ENCODE measurements around the gene JARID2. TPM values are rescaled to one million over a fixed set of nuclear protein-coding genes. Genes with fewer than 3 reads are reported as not detected.

JARID2 gene
- polyA plus RNA-seq, 1 donor from 2014 or later, result 25.5 TPM

GRCh38 chr6:15205321-15205720 is 40.5 kb upstream of the JARID2 start:
- H3K27ac ChIP-seq (ENCODE audit: low read length), result no peak overlapping the region
- no peak for TF ChIP-seq POLR2AphosphoS5 (IDR thresholded peaks at IDR 0.05)
- TF ChIP-seq RAD21 (conservative IDR thresholded peaks at IDR 0.05), result no peak
- no peak for TF ChIP-seq REST (IDR thresholded peaks at IDR 0.05; ENCODE audit: borderline replicate concordance)
- TF ChIP-seq CTCF (IDR thresholded peaks at IDR 0.05; ENCODE audit: poor library complexity, severe bottlenecking), result no peak
- TF ChIP-seq SMC3 (conservative IDR thresholded peaks at IDR 0.05; ENCODE audit: poor library complexity), result no peak
- TF ChIP-seq MXI1 (conservative IDR thresholded peaks at IDR 0.05; ENCODE audit: poor library complexity, severe bottlenecking), result no peak
- TF ChIP-seq EZH2 (IDR thresholded peaks at IDR 0.05; ENCODE audit: borderline replicate concordance, insufficient read depth, low read length, poor library complexity, severe bottlenecking), result no peak
- TF ChIP-seq EP300 (conservative IDR thresholded peaks at IDR 0.05; ENCODE audit: poor library complexity, severe bottlenecking), result no peak
- no peak for TF ChIP-seq TAF1 (IDR thresholded peaks at IDR 0.05; ENCODE audit: low read depth)
- no peak overlapping the region for H3K4me3 ChIP-seq (ENCODE audit: low read length)
- H3K9ac ChIP-seq (ENCODE audit: low read length), result no peak overlapping the region
- no peak overlapping the region for H2AFZ ChIP-seq (ENCODE audit: low read depth, low read length)
- H3F3A ChIP-seq (ENCODE audit: insufficient read depth, low read length, poor library complexity, severe bottlenecking), result no peaks in the 10 kb centered on the region
- H4K20me1 ChIP-seq (ENCODE audit: insufficient read depth), result no peaks in the 10 kb centered on the region
- no peaks in the 10 kb centered on the region for H3K36me3 ChIP-seq (ENCODE audit: insufficient read depth, low read length)
- no peaks in the 10 kb centered on the region for H3K27me3 ChIP-seq (ENCODE audit: insufficient read depth, low read depth, low read length)
- no peaks in the 10 kb centered on the region for H3K79me2 ChIP-seq (replicated peaks; ENCODE audit: insufficient read depth, low read length)
- no peak overlapping the region for H3K4me2 ChIP-seq (ENCODE audit: low read length)
- no peaks in the 10 kb centered on the region for H3K9me2 ChIP-seq (ENCODE audit: insufficient read depth, low read length)
- no peaks in the 10 kb centered on the region for H3K9me3 ChIP-seq (ENCODE audit: low read length)

GRCh38 chr6:15206887-15207286 is 39.0 kb upstream of the JARID2 start:
- H3F3A ChIP-seq (ENCODE audit: insufficient read depth, low read length, poor library complexity, severe bottlenecking), result no peaks in the 10 kb centered on the region
- no peaks in the 10 kb centered on the region for H3K9me3 ChIP-seq (ENCODE audit: low read length)
- no peak overlapping the region for H3K27ac ChIP-seq (ENCODE audit: low read length)
- H4K20me1 ChIP-seq (ENCODE audit: insufficient read depth), result no peaks in the 10 kb centered on the region
- H3K27me3 ChIP-seq (ENCODE audit: insufficient read depth, low read depth, low read length), result no peaks in the 10 kb centered on the region
- no peak overlapping the region for H2AFZ ChIP-seq (ENCODE audit: low read depth, low read length)
- TF ChIP-seq EP300 (conservative IDR thresholded peaks at IDR 0.05; ENCODE audit: poor library complexity, severe bottlenecking), result no peak
- no peak for TF ChIP-seq SMC3 (conservative IDR thresholded peaks at IDR 0.05; ENCODE audit: poor library complexity)
- H3K36me3 ChIP-seq (ENCODE audit: insufficient read depth, low read length), result no peaks in the 10 kb centered on the region
- no peak overlapping the region for H3K4me3 ChIP-seq (ENCODE audit: low read length)
- no peaks in the 10 kb centered on the region for H3K9me2 ChIP-seq (ENCODE audit: insufficient read depth, low read length)
- no peak overlapping the region for H3K9ac ChIP-seq (ENCODE audit: low read length)
- no peak overlapping the region for H3K4me2 ChIP-seq (ENCODE audit: low read length)
- no peaks in the 10 kb centered on the region for H3K79me2 ChIP-seq (replicated peaks; ENCODE audit: insufficient read depth, low read length)

DNA sequence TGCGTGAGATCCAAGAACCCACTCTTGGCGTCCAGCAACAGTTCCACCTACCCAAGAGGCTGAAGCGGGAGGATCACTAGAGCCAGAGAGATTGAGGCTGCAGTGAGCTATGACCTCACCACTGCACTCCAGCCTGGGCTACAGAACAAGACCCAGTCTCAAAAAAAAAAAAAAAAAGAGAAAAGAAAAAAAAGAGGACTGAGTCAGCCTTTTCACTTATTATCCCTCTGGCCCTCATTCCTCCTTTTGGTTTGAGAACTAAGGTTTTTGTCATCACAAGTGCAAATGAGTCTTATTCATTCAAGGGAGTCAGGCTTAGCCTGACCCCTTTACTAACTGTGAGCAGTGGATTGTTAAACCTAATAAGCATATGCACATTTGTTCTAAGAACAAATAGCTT is 37.9 kb upstream of the JARID2 start:
- Histone ChIP-seq H4K20me1 (ENCODE audit: insufficient read depth) (no peaks in the 10 kb centered on the region), H3K27ac (ENCODE audit: low read length) (no peak overlapping the region), H3K9me3 (ENCODE audit: low read length) (no peaks in the 10 kb centered on the region), H3K36me3 (ENCODE audit: insufficient read depth, low read length) (no peaks in the 10 kb centered on the region), H3K4me3 (ENCODE audit: low read length) (no peak overlapping the region), H3K9me2 (ENCODE audit: insufficient read depth, low read length) (no peaks in the 10 kb centered on the region), H3K4me2 (ENCODE audit: low read length) (no peak overlapping the region), H3K79me2 (replicated peaks; ENCODE audit: insufficient read depth, low read length) (no peaks in the 10 kb centered on the region), H3K27me3 (ENCODE audit: insufficient read depth, low read depth, low read length) (no peaks in the 10 kb centered on the region), H3K9ac (ENCODE audit: low read length) (no peak overlapping the region), H2AFZ (ENCODE audit: low read depth, low read length) (no peak overlapping the region), H3F3A (ENCODE audit: insufficient read depth, low read length, poor library complexity, severe bottlenecking) (no peaks in the 10 kb centered on the region)
- TF ChIP-seq EP300 (conservative IDR thresholded peaks at IDR 0.05; ENCODE audit: poor library complexity, severe bottlenecking) (no peak), MXI1 (conservative IDR thresholded peaks at IDR 0.05; ENCODE audit: poor library complexity, severe bottlenecking) (no peak), POLR2AphosphoS5 (IDR thresholded peaks at IDR 0.05) (no peak), EZH2 (IDR thresholded peaks at IDR 0.05; ENCODE audit: borderline replicate concordance, insufficient read depth, low read length, poor library complexity, severe bottlenecking) (no peak), RAD21 (conservative IDR thresholded peaks at IDR 0.05) (no peak), TAF1 (IDR thresholded peaks at IDR 0.05; ENCODE audit: low read depth) (no peak), CTCF (IDR thresholded peaks at IDR 0.05; ENCODE audit: poor library complexity, severe bottlenecking) (no peak)
